Bronchial epithelial cell (primary cell): ENCODE measurements around the gene CTNND2. TPM values are rescaled to one million over a fixed set of nuclear protein-coding genes. Genes with fewer than 3 reads are reported as not detected.
"Not testable (repeated sequence)": the region's sequence is repeated elsewhere in the genome, so short reads cannot be mapped to it uniquely, and the experiment has no call there.

Experiments
- DNase-seq: peaks from one replicate; pipeline ENCODE4 v3.0.0-alpha.2; 2010; ENCODE audit warnings: low read depth
- FAIRE-seq: peaks from 2 replicates; lab custom pipeline; 2011; peaks lifted over from hg19 to GRCh38; lab: Jason Lieb, UNC
- H3K27me3 ChIP-seq: 2 replicates; pipeline ENCODE4 v1.5.1; 2011; ENCODE audit warnings: low read length; ENCODE audit not compliant: control insufficient read depth, insufficient read depth
- H3K36me3 ChIP-seq: 2 replicates; pipeline ENCODE4 v1.5.1; 2011; ENCODE audit warnings: low read length; ENCODE audit not compliant: control insufficient read depth, insufficient read depth
- H3K4me3 ChIP-seq: 2 replicates; pipeline ENCODE4 v1.5.1; 2011; ENCODE audit warnings: mild to moderate bottlenecking, low read depth, low read length, control low read depth
- total RNA-seq: library from RNA; depleted of rRNA; stranded (reverse); fragments of >200 nt; gene quantifications from 2 replicates; pipeline ENCODE4 v1.2.1, GENCODE V29; 2014
- TF ChIP-seq, protein P1 (sequence below): IDR thresholded peaks from 2 replicates; pipeline ENCODE4 v1.5.1; 2011; ENCODE audit warnings: mild to moderate bottlenecking, moderate library complexity, low read length, control low read depth, inconsistent platforms; ENCODE audit not compliant: insufficient read depth, severe bottlenecking

The CTNND2 gene
- total RNA-seq, 1 donor from 2014 or later, result not detected

DNA sequence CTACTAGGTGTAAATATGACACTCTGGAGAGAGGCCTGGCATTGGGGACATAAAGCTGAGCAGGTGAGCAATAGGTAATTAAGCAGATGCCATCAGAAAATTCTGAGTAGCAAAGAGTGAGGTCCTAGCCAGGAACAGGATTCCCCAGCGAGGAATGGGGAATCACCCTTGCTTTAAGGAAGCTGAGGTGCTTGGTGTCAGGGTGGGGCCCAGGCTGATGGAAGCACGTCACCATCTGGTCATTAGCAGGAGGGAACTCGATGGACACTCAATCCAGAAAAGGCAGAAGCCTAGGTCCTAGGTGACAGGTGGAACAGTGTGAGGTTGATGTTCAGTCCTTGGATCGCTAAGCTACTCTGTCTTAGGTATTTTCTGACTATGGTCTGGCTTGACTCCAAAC, 580.5 kb downstream of the CTNND2 start:
- no peak for FAIRE-seq
- DNase-seq, result no peak

DNA sequence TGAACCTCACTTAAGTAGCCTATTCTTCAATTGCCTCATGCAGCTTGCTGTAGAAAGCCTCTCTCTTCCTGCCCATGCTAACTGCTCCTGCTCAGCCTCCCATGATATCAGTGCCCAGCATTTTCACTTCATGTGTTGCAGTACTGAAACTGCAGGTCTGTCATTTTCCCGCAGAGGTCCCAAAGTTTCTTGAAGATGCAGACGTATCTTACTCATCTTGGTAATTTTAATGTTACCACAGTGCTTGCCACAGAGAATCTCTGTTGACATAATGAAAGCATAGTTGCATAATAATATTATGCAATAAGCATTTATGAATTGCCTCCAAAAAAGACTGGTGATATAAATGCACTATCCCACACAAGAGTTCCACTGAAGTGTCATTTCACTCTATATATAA, 582.1 kb downstream of the CTNND2 start:
- Histone ChIP-seq H3K36me3 (no peaks in the 10 kb centered on the region), H3K4me3 (no peak overlapping the region), H3K27me3 (no peaks in the 10 kb centered on the region)
- DNase-seq, result peak; percentile 37
- FAIRE-seq, result no peak
- TF ChIP-seq, protein P1, sequence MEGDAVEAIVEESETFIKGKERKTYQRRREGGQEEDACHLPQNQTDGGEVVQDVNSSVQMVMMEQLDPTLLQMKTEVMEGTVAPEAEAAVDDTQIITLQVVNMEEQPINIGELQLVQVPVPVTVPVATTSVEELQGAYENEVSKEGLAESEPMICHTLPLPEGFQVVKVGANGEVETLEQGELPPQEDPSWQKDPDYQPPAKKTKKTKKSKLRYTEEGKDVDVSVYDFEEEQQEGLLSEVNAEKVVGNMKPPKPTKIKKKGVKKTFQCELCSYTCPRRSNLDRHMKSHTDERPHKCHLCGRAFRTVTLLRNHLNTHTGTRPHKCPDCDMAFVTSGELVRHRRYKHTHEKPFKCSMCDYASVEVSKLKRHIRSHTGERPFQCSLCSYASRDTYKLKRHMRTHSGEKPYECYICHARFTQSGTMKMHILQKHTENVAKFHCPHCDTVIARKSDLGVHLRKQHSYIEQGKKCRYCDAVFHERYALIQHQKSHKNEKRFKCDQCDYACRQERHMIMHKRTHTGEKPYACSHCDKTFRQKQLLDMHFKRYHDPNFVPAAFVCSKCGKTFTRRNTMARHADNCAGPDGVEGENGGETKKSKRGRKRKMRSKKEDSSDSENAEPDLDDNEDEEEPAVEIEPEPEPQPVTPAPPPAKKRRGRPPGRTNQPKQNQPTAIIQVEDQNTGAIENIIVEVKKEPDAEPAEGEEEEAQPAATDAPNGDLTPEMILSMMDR, result no peak

More for the DNA sequence above, 580.5 kb downstream of the CTNND2 start:
- Histone ChIP-seq H3K4me3 (no peak overlapping the region), H3K36me3 (no peaks in the 10 kb centered on the region), H3K27me3 (no peaks in the 10 kb centered on the region)
- TF ChIP-seq, protein P1, result no peak

- no peaks in the 10 kb centered on the region for H3K36me3 ChIP-seq
- DNase-seq (peak; percentile 34), FAIRE-seq (no peak)
- no peaks in the 10 kb centered on the region for H3K27me3 ChIP-seq
- H3K4me3 ChIP-seq, result no peak overlapping the region
- TF ChIP-seq, protein P1, result no peak
Observed at GRCh38 chr5:11319836-11320580, 584.2 kb downstream of the CTNND2 start.

DNA sequence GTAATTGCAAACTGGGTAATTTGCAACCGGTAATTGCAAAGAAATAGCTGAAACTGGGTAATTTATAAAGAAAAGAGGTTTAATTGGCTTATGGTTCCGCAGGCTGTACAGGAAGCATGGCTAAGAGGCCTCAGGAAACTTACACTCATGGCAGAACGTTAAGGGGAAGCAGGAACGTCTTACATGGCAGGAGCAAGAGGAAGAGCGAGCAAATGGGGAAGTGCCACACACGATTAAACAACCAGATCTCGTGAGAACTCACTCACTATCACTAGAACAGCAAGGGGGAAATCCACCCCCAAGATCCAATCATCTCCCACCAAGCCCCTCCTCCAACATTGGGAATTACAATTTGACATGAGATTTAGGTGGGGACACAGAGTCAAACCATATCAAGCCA, 590.6 kb downstream of the CTNND2 start:
- H3K27me3 ChIP-seq, DNase-seq, H3K4me3 ChIP-seq, FAIRE-seq, H3K36me3 ChIP-seq: not testable (repeated sequence)

- no peaks in the 10 kb centered on the region for H3K27me3 ChIP-seq
- no peak overlapping the region for H3K4me3 ChIP-seq
- no peak for DNase-seq
- FAIRE-seq, result no peak
- H3K36me3 ChIP-seq, result no peaks in the 10 kb centered on the region
- TF ChIP-seq, protein P1, result no peak
Observed at GRCh38 chr5:11311731-11312130, 592.5 kb downstream of the CTNND2 start.

- no peak overlapping the region for H3K4me3 ChIP-seq
- no peak for FAIRE-seq
- DNase-seq, result no peak
- TF ChIP-seq, protein P1, result no peak
- H3K27me3 ChIP-seq, result no peaks in the 10 kb centered on the region
- no peaks in the 10 kb centered on the region for H3K36me3 ChIP-seq
Observed at GRCh38 chr5:11311272-11311671, 593.0 kb downstream of the CTNND2 start.
